Measurements from ENCODE around the gene FBXO45. TPM values are rescaled to one million over a fixed set of nuclear protein-coding genes. Genes with fewer than 3 reads are reported as not detected.

FBXO45 gene
- total and polyA plus RNA-seq, 4 donors, result 3.1 to 7.9 (median 5.0) TPM

DNA sequence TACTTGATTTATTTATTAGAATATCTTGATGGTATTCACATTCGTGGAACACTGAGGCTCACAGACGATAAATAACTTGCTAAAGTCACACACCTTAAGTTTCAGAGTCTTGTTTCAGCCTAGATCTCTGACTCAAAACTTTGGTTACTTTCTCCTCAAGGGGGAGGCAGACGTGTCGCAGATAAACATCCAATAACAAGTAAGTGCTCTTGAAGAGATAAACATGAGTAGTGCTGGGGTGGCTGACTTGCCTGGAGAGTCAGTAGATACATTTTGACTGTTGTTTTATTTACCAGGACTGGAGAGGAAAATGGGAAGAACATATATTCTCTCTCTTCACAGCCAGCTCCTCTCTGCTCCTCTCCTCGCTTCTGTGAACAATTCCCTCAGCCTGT, 31.3 kb downstream of the FBXO45 start:
- no peaks in the 10 kb centered on the region for H3K27me3 ChIP-seq (ENCODE audit: control insufficient read depth in 1 of 2, insufficient read depth in 2 of 2, low read length in 1 of 2)
- H3K4me1 ChIP-seq (ENCODE audit: control insufficient read depth in 1 of 2, insufficient read depth in 2 of 2, low read length in 2 of 2), result no peaks in the 10 kb centered on the region
- H3K4me3 ChIP-seq (ENCODE audit: low read length in 2 of 2), result no peak overlapping the region
- WGBS, 2 donors, result 70 to 72% methylated on average over 5 of the region's 5 CpGs
- H3K9me3 ChIP-seq (ENCODE audit: control insufficient read depth, low read length), result no peaks in the 10 kb centered on the region
- no peaks in the 10 kb centered on the region for H3K36me3 ChIP-seq (ENCODE audit: control insufficient read depth in 1 of 2, insufficient read depth in 2 of 2, low read length in 1 of 2)
- H3K27ac ChIP-seq (ENCODE audit: low read depth in 1 of 2, low read length in 2 of 2), result no peak overlapping the region
- no peak for DNase-seq
- no peak for ATAC-seq (ENCODE audit: low FRiP score)
- intact Hi-C loops (cut with DNase I), result loop anchor here in 1 of 2 donors (10.0 kb wide), 1 partner anchor 85 kb away; no protein-coding TSS in a partner anchor

DNA sequence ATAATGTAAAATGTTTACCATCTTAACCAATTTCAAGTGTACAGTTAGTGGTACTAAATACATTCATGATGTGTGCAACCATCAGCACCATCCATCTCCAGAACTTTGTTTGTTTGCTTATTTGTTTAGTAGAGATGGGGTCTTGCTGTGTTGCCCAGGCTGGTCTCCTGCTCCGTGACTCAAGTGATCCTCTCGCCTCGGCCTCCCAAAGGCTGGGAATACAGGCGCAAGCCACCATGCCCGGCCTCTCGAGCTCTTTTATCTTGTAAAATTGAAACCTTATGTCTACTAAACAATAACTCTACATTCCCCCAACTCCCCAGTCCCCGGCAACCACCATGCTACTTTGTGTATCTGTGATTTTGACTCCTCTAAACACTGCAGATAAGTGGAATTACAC, 31.9 kb downstream of the FBXO45 start:
- ATAC-seq (ENCODE audit: low FRiP score) (no peak), DNase-seq (no peak)
- no peak overlapping the region for H3K27ac ChIP-seq (ENCODE audit: low read depth in 1 of 2, low read length in 2 of 2)
- intact Hi-C loops (cut with DNase I), result loop anchor here in 1 of 2 donors (10.0 kb wide), 1 partner anchor 84 kb away; no protein-coding TSS in a partner anchor
- H3K4me1 ChIP-seq (ENCODE audit: control insufficient read depth in 1 of 2, insufficient read depth in 2 of 2, low read length in 2 of 2), result no peaks in the 10 kb centered on the region
- H3K27me3 ChIP-seq (ENCODE audit: control insufficient read depth in 1 of 2, insufficient read depth in 2 of 2, low read length in 1 of 2), result no peaks in the 10 kb centered on the region
- WGBS, 2 donors, result 93 to 96% methylated on average over 7 of the region's 7 CpGs
- H3K36me3 ChIP-seq (ENCODE audit: control insufficient read depth in 1 of 2, insufficient read depth in 2 of 2, low read length in 1 of 2), result no peaks in the 10 kb centered on the region
- no peak overlapping the region for H3K4me3 ChIP-seq (ENCODE audit: low read length in 2 of 2)
- H3K9me3 ChIP-seq (ENCODE audit: control insufficient read depth, low read length), result no peaks in the 10 kb centered on the region

DNA sequence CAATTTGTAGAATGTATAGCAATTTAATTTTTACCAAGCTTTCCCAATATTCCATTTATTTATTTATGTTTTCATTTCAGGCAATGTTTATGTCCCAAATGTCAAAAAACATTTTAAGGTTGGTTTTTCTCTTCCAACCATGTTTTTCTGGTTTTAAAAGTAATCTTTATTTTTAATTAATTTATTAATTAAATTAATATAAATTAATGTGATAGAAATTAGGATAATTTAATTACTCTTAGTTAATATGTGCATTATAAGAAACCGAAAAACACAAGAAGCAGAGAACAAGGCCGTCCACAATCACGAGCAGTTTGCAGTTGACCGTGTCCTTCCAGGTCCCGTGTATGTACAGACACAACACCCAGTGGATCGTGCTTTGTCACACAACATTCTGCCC, 34.2 kb downstream of the FBXO45 start:
- no peak for DNase-seq
- no peak overlapping the region for H3K4me3 ChIP-seq (ENCODE audit: low read length in 2 of 2)
- H3K36me3 ChIP-seq (ENCODE audit: control insufficient read depth in 1 of 2, insufficient read depth in 2 of 2, low read length in 1 of 2), result no peaks in the 10 kb centered on the region
- intact Hi-C loops (cut with DNase I), result loop anchor here in 1 of 2 donors (10.0 kb wide), 1 partner anchor 82 kb away; no protein-coding TSS in a partner anchor
- H3K27me3 ChIP-seq (ENCODE audit: control insufficient read depth in 1 of 2, insufficient read depth in 2 of 2, low read length in 1 of 2), result no peaks in the 10 kb centered on the region
- no peaks in the 10 kb centered on the region for H3K9me3 ChIP-seq (ENCODE audit: control insufficient read depth, low read length)
- no peaks in the 10 kb centered on the region for H3K4me1 ChIP-seq (ENCODE audit: control insufficient read depth in 1 of 2, insufficient read depth in 2 of 2, low read length in 2 of 2)
- ATAC-seq (ENCODE audit: low FRiP score), result no peak
- H3K27ac ChIP-seq (ENCODE audit: low read depth in 1 of 2, low read length in 2 of 2), result no peak overlapping the region
- WGBS, 2 donors, result 95 to 96% methylated on average over 6 of the region's 6 CpGs

DNA sequence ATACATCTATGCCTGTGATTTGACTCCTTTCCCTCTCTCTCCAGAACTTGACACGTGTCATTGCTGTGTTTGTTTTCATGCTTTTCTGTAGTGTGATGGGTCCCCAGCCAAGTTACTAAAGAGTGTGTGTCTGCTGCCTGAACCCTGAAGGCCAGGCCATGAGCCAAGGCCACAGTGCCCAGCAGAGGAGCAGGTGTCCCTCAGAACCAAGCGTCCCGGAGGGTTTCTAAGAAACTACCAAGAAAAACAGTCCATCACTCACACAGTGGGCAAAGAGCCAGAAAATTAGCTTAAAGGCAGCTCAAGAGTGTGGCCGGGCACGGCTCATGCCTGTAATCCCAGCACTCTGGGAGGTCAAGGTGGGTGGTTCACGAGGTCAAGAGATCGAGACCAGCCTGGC, 35.2 kb downstream of the FBXO45 start:
- H3K27ac ChIP-seq (ENCODE audit: low read depth in 1 of 2, low read length in 2 of 2), result no peak overlapping the region
- no peak for ATAC-seq (ENCODE audit: low FRiP score)
- no peaks in the 10 kb centered on the region for H3K4me1 ChIP-seq (ENCODE audit: control insufficient read depth in 1 of 2, insufficient read depth in 2 of 2, low read length in 2 of 2)
- H3K9me3 ChIP-seq (ENCODE audit: control insufficient read depth, low read length), result no peaks in the 10 kb centered on the region
- DNase-seq, result no peak
- no peak overlapping the region for H3K4me3 ChIP-seq (ENCODE audit: low read length in 2 of 2)
- H3K36me3 ChIP-seq (ENCODE audit: control insufficient read depth in 1 of 2, insufficient read depth in 2 of 2, low read length in 1 of 2), result no peaks in the 10 kb centered on the region
- intact Hi-C loops (cut with DNase I), result loop anchor here in 1 of 2 donors (10.0 kb wide), 1 partner anchor 81 kb away; no protein-coding TSS in a partner anchor
- 19 to 20% methylated on average over 7 of the region's 7 CpGs for WGBS, 2 donors
- H3K27me3 ChIP-seq (ENCODE audit: control insufficient read depth in 1 of 2, insufficient read depth in 2 of 2, low read length in 1 of 2), result no peaks in the 10 kb centered on the region

DNA sequence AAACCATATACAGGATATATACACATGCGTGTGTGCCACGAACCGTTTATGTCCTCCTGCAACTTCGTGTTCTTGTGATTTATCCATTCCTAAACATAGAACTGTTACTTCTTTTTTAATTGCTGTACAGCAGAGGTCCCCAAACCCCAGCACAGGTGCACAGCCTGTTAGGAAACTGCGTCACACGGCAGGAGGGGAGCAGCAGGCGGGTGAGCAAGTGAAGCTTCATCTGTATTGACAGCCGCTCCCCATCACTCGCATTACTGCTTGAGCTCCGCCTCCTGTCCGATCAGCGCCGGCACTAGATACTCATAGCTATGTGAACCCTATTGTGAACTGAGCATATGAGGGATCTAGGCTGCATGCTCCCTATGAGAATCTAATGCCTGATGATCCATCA, 36.1 kb downstream of the FBXO45 start:
- H3K27ac ChIP-seq (ENCODE audit: low read depth in 1 of 2, low read length in 2 of 2), result no peak overlapping the region
- ATAC-seq (ENCODE audit: low FRiP score) (no peak), DNase-seq (no peak)
- intact Hi-C loops (cut with DNase I), result loop anchor here in 1 of 2 donors (10.0 kb wide), 1 partner anchor 80 kb away; no protein-coding TSS in a partner anchor
- 66 to 68% methylated on average over 13 of the region's 13 CpGs for WGBS, 2 donors
- H3K9me3 ChIP-seq (ENCODE audit: control insufficient read depth, low read length), result no peaks in the 10 kb centered on the region
- no peak overlapping the region for H3K4me3 ChIP-seq (ENCODE audit: low read length in 2 of 2)
- H3K4me1 ChIP-seq (ENCODE audit: control insufficient read depth in 1 of 2, insufficient read depth in 2 of 2, low read length in 2 of 2), result no peaks in the 10 kb centered on the region
- H3K27me3 ChIP-seq (ENCODE audit: control insufficient read depth in 1 of 2, insufficient read depth in 2 of 2, low read length in 1 of 2), result no peaks in the 10 kb centered on the region
- H3K36me3 ChIP-seq (ENCODE audit: control insufficient read depth in 1 of 2, insufficient read depth in 2 of 2, low read length in 1 of 2), result no peaks in the 10 kb centered on the region

DNA sequence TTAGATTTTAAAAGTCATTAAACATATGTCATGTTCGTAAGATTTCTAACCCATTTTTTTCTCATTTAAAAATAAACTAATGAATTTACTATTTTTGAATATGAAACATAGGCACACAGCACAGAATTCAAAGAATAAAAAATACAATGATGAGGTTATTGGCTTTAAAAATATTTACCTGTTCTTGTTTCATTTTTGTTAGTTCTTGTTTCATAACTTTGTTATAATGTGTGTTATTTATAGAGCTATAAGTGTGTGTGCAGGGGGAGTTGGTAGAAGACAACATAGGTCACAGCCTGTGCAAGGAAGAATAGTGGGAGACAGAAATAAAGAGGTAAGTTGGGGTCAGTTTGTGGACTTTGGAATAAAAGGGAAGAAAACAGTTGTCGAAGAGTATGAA, 40.2 kb downstream of the FBXO45 start:
- Histone ChIP-seq H3K4me1 (ENCODE audit: control insufficient read depth in 1 of 2, insufficient read depth in 2 of 2, low read length in 2 of 2) (no peaks in the 10 kb centered on the region), H3K36me3 (ENCODE audit: control insufficient read depth in 1 of 2, insufficient read depth in 2 of 2, low read length in 1 of 2) (no peaks in the 10 kb centered on the region), H3K27ac (ENCODE audit: low read depth in 1 of 2, low read length in 2 of 2) (no peak overlapping the region), H3K4me3 (ENCODE audit: low read length in 2 of 2) (no peak overlapping the region), H3K27me3 (ENCODE audit: control insufficient read depth in 1 of 2, insufficient read depth in 2 of 2, low read length in 1 of 2) (no peaks in the 10 kb centered on the region), H3K9me3 (ENCODE audit: control insufficient read depth, low read length) (no peaks in the 10 kb centered on the region)
- DNase-seq, result no peak
- WGBS, 2 donors, result 87 to 94% methylated on average over 2 of the region's 2 CpGs
- ATAC-seq (ENCODE audit: low FRiP score), result no peak
- intact Hi-C loops (cut with DNase I), result loop anchor here (1.0 to 10.0 kb wide), 2 partner anchors 76 to 77 kb away; no protein-coding TSS in a partner anchor

DNA sequence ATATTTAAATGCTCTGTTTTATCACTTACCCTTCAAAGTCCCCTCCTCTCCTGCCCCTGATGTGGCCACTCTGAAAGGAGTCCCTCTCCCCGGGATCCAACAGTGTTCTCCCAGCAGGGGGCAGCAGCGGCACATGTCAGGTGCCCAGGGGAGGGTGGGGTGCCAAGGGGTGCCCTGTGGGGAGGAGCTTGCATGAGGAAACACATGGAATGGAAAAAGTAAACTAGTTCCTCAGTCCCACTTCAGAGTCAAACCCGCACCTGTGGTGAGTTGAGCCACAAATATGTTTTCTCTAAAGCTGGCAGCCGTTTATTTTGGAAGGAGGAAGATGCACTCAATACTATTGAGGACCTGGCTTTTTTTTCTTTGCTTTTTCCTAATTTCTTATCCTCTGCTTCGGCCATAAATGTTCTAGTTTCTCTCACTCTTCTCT, 40.9 kb downstream of the FBXO45 start:
- intact Hi-C loops (cut with DNase I), result loop anchor here (1.0 to 10.0 kb wide), 2 partner anchors 75 to 76 kb away; no protein-coding TSS in a partner anchor
- no peaks in the 10 kb centered on the region for H3K9me3 ChIP-seq (ENCODE audit: control insufficient read depth, low read length)
- no peaks in the 10 kb centered on the region for H3K4me1 ChIP-seq (ENCODE audit: control insufficient read depth in 1 of 2, insufficient read depth in 2 of 2, low read length in 2 of 2)
- ATAC-seq (ENCODE audit: low FRiP score) (peak; percentile 94), DNase-seq (peak; percentile 93 to 94)
- no peaks in the 10 kb centered on the region for H3K36me3 ChIP-seq (ENCODE audit: control insufficient read depth in 1 of 2, insufficient read depth in 2 of 2, low read length in 1 of 2)
- H3K4me3 ChIP-seq (ENCODE audit: low read length in 2 of 2), result no peak overlapping the region
- H3K27me3 ChIP-seq (ENCODE audit: control insufficient read depth in 1 of 2, insufficient read depth in 2 of 2, low read length in 1 of 2), result no peaks in the 10 kb centered on the region
- 19 to 24% methylated on average over 5 of the region's 5 CpGs for WGBS, 2 donors
- no peak overlapping the region for H3K27ac ChIP-seq (ENCODE audit: low read depth in 1 of 2, low read length in 2 of 2)

DNA sequence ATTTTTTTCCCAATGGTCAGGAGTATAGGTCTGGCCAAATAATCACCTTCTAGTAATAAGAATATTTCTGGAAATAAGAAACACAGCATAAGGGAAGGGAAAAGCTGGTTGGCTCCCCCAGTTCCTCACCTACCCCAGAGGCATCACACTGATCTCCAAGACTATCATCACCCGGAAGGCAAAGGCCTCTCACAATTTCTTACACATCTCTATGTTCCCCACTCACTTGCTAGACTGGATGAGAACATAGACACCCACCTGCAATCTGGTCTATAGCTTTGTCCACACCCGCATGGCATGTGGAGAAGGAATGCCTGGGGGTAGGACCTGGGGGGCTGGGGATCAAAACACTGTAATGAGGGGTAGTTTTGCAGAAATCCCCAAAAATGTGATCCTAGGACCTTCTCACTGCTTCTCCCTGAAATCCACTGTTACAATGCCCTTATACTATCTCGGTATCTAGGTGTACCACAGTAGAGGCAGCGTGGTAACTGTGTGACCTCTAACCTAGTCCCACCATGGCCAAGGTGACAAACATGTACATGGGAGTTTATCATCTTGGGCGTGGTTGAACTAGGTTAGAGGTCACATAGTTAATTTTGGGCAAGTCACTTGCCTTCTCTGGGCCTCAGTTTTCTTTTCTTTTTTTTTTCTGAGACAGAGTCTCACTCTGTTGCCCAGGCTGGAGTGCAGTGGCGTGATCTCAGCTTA, 41.5 kb downstream of the FBXO45 start:
- no peak overlapping the region for H3K4me3 ChIP-seq (ENCODE audit: low read length in 2 of 2)
- 85 to 87% methylated on average over 6 of the region's 6 CpGs for WGBS, 2 donors
- intact Hi-C loops (cut with DNase I), result loop anchor here (1.0 to 10.0 kb wide), 2 partner anchors 75 kb away; no protein-coding TSS in a partner anchor
- no peaks in the 10 kb centered on the region for H3K36me3 ChIP-seq (ENCODE audit: control insufficient read depth in 1 of 2, insufficient read depth in 2 of 2, low read length in 1 of 2)
- H3K9me3 ChIP-seq (ENCODE audit: control insufficient read depth, low read length), result no peaks in the 10 kb centered on the region
- DNase-seq, result no peak
- no peaks in the 10 kb centered on the region for H3K4me1 ChIP-seq (ENCODE audit: control insufficient read depth in 1 of 2, insufficient read depth in 2 of 2, low read length in 2 of 2)
- no peaks in the 10 kb centered on the region for H3K27me3 ChIP-seq (ENCODE audit: control insufficient read depth in 1 of 2, insufficient read depth in 2 of 2, low read length in 1 of 2)
- H3K27ac ChIP-seq (ENCODE audit: low read depth in 1 of 2, low read length in 2 of 2), result no peak overlapping the region
- ATAC-seq (ENCODE audit: low FRiP score), result no peak
